HepG2 (cell line): ENCODE results near the gene EBF3. TPM values are rescaled to one million over a fixed set of nuclear protein-coding genes. Genes with fewer than 3 reads are reported as not detected.

ENCODE experiments used
- ATAC-seq: fragments of 200-7000 bp; cut with Tn5 transposase; 3 replicates; pipeline ENCODE4 v1.9.1; 2020; ENCODE audit warnings: mild to moderate bottlenecking, moderate library complexity
- BruUV-seq: library from RNA; stranded (reverse); fragments of 400-500 nt; replicated peaks from 2 replicates; lab custom pipeline; 2021; lab: Mats Ljungman, UMichigan
- CTCF ChIA-PET: fragments of 300-600 bp; formaldehyde crosslinking; extraction: SDS; loops from one replicate; lab custom pipeline; 2021; ENCODE audit warnings: low total read pairs, inconsistent platforms, low intra/inter-chr PET ratio; lab: Yijun Ruan, JAX
- POLR2A ChIA-PET: fragments of 350-600 bp; sonication (Branson Sonifier 250); formaldehyde crosslinking; loops from one replicate; lab custom pipeline; 2020; ENCODE audit warnings: antibody characterized with exemption, inconsistent platforms; lab: Yijun Ruan, JAX
- DNase-seq: peaks from one replicate; pipeline ENCODE4 v3.0.0-alpha.2; 2015; ENCODE audit warnings: low spot score
- FAIRE-seq: peaks from 3 replicates; lab custom pipeline; 2011; peaks lifted over from hg19 to GRCh38; lab: Jason Lieb, UNC
- H2AFZ ChIP-seq: one replicate; pipeline ENCODE4 v1.6.1; 2011; ENCODE audit warnings: low read length, inconsistent platforms
- H3K27ac ChIP-seq: fragments of 300-600 bp; 3 replicates; pipeline ENCODE4 v1.8.0; 2011; ENCODE audit warnings: mixed run types, mild to moderate bottlenecking, mixed read lengths, low read length, inconsistent platforms; ENCODE audit not compliant: insufficient read depth; ENCODE audit errors: extremely low read length
- H3K27me3 ChIP-seq, 2 experiments: fragments of 200-600 bp in 1 of 2; 2 replicates in 1 of 2; 3 replicates in 1 of 2; pipeline versions ENCODE4 v1.6.0 to v1.8.0; 2011; ENCODE audit warnings: low read length in 2 of 2, mild to moderate bottlenecking in 2 of 2, moderate library complexity in 2 of 2, inconsistent platforms in 1 of 2; ENCODE audit not compliant: insufficient read depth in 2 of 2, control insufficient read depth in 1 of 2
- H3K36me3 ChIP-seq, 2 experiments: fragments of 200-600 bp in 1 of 2; replicated peaks in 1 of 2; 2 replicates in 1 of 2; 3 replicates in 1 of 2; pipeline versions ENCODE4 v1.5.1 to v1.8.0; 2011; ENCODE audit warnings: low read length in 2 of 2, inconsistent platforms in 1 of 2; ENCODE audit not compliant: insufficient read depth in 2 of 2, control insufficient read depth in 1 of 2
- H3K4me1 ChIP-seq: 2 replicates; pipeline ENCODE4 v1.5.1; 2012; ENCODE audit warnings: low read length, inconsistent platforms; ENCODE audit not compliant: insufficient read depth
- H3K4me2 ChIP-seq: 2 replicates; pipeline ENCODE4 v1.6.0; 2011; ENCODE audit warnings: low read depth, low read length, inconsistent platforms
- H3K4me3 ChIP-seq, 3 experiments: fragments of 200-600 bp in 1 of 3; sonication (generic), shearing (Covaris generic) in 1 of 3; replicated peaks in 1 of 3; 2 replicates each; pipeline ENCODE4 v1.5.1; 2011 to 2016; ENCODE audit warnings: low read length in 3 of 3, inconsistent platforms in 2 of 3, low read depth in 2 of 3, mild to moderate bottlenecking in 2 of 3, control low read depth in 1 of 3, mixed read lengths in 1 of 3; ENCODE audit not compliant: insufficient read depth in 1 of 3
- H3K79me2 ChIP-seq: one replicate; pipeline ENCODE4 v1.6.1; 2011; ENCODE audit warnings: low read length, inconsistent platforms; ENCODE audit not compliant: insufficient read depth
- H3K9ac ChIP-seq: 2 replicates; pipeline ENCODE4 v1.6.0; 2011; ENCODE audit warnings: mild to moderate bottlenecking, low read depth, low read length, inconsistent platforms; ENCODE audit not compliant: insufficient read depth
- H3K9me3 ChIP-seq: 2 replicates; pipeline ENCODE4 v1.5.1; 2012; ENCODE audit warnings: mild to moderate bottlenecking, low read length
- H4K20me1 ChIP-seq: 2 replicates; pipeline ENCODE4 v1.6.0; 2011; ENCODE audit warnings: inconsistent platforms, mild to moderate bottlenecking, low read length, moderate library complexity; ENCODE audit not compliant: insufficient read depth
- BCL6 ChIP-seq: IDR thresholded peaks from 2 replicates; pipeline ENCODE4 v1.6.1; 2016; ENCODE audit warnings: missing genetic modification reagents, missing compliant biosample characterization
- CC2D1A ChIP-seq: sonication (generic); formaldehyde crosslinking; IDR thresholded peaks from 2 replicates; pipeline ENCODE4 v1.8.1; 2023; ENCODE audit warnings: mild to moderate bottlenecking, missing genetic modification reagents
- CERS6 ChIP-seq: sonication (generic); formaldehyde crosslinking; IDR thresholded peaks from 2 replicates; pipeline ENCODE4 v1.5.0; 2020; ENCODE audit warnings: missing genetic modification reagents
- HCFC1 ChIP-seq: fragments of 150-350 bp; IDR thresholded peaks from 2 replicates; pipeline ENCODE4 v1.6.1; 2014; ENCODE audit warnings: low read depth, low read length
- MYC ChIP-seq: sonication (generic); formaldehyde crosslinking; IDR thresholded peaks from 2 replicates; pipeline ENCODE4 v1.9.0; 2021; ENCODE audit warnings: missing genetic modification reagents, borderline replicate concordance
- RXRA ChIP-seq: sonication (generic); formaldehyde crosslinking; IDR thresholded peaks from 2 replicates; pipeline ENCODE4 v1.5.1; 2020; ENCODE audit warnings: missing genetic modification reagents
- SIX1 ChIP-seq: sonication (generic); formaldehyde crosslinking; IDR thresholded peaks from 2 replicates; pipeline ENCODE4 v1.4.0; 2020; ENCODE audit warnings: missing genetic modification reagents, borderline replicate concordance
- U2AF1 ChIP-seq: fragments of 200-400 bp; formaldehyde crosslinking; optimal IDR thresholded peaks from 2 replicates; pipeline ENCODE3; 2017; ENCODE audit warnings: mild to moderate bottlenecking, low read depth, low read length
- ZBTB14 ChIP-seq: sonication (generic); formaldehyde crosslinking; IDR thresholded peaks from 2 replicates; pipeline ENCODE4 v1.4.0; 2020; ENCODE audit warnings: missing genetic modification reagents
- ZNF652 ChIP-seq: IDR thresholded peaks from 2 replicates; pipeline ENCODE4 v1.6.1; 2016; ENCODE audit warnings: low read depth, borderline replicate concordance
- ZSCAN25 ChIP-seq: sonication (generic); formaldehyde crosslinking; IDR thresholded peaks from 2 replicates; pipeline ENCODE4 v1.8.0; 2022; ENCODE audit warnings: mild to moderate bottlenecking, missing genetic modification reagents
- WGBS: methylation state at CpG from one replicate; pipeline ENCODE4 v1.1.6; 2017; ENCODE audit warnings: low lambda C conversion rate; 5-methylcytosine and 5-hydroxymethylcytosine counted together
- in situ Hi-C: cut with HindIII; loops from 2 replicates; pipeline ENCODE4 v1.10.0; 2017; ENCODE audit warnings: low pct_unique_long_range_greater_than_20kb; ENCODE audit not compliant: extremely low pct_ligation_motif_present
- intact Hi-C: fragments of 100-400 bp; cut with micrococcal nuclease; formaldehyde crosslinking; loops from one replicate; pipeline ENCODE4 v1.10.0; 2022; ENCODE audit not compliant: unreplicated experiment
- polyA plus RNA-seq, 8 experiments: library from polyadenylated mRNA; depleted of rRNA in 3 of 8; stranded (reverse) in 7 of 8; unstranded in 1 of 8; fragments of >200 nt; fragmentation: Illumina TruSeq in 4 of 8; extraction: Trizol in 4 of 8; gene quantifications; 2 replicates each; pipeline versions ENCODE4 v1.2.1 to v1.2.3, GENCODE V29; 2011 to 2016; ENCODE audit warnings: low read depth in 4 of 8, missing spikeins in 1 of 8, mixed read lengths in 1 of 8; ENCODE audit not compliant: insufficient read depth in 1 of 8
- total RNA-seq, 5 experiments: library from RNA; depleted of rRNA; stranded (reverse); fragments of >200 nt; fragmentation: Illumina TruSeq; extraction: Trizol; gene quantifications; 2 replicates each; pipeline ENCODE4 v1.2.3, GENCODE V29; 2016; ENCODE audit warnings: low read depth in 1 of 5
- TF ChIP-seq, protein P1 (sequence below): sonication (generic); formaldehyde crosslinking; IDR thresholded peaks from 2 replicates; pipeline ENCODE4 v1.4.0; 2020; ENCODE audit warnings: mild to moderate bottlenecking, missing genetic modification reagents
- TF ChIP-seq, protein P2 (sequence below): sonication (generic); formaldehyde crosslinking; IDR thresholded peaks from 2 replicates; pipeline ENCODE4 v1.8.0; 2022; ENCODE audit warnings: mild to moderate bottlenecking, missing genetic modification reagents, moderate library complexity

EBF3 gene
- total and polyA plus RNA-seq, 2 of the 13 experiments (the other 11 are each of a cell fraction or from before 2014, with no cell fraction given): not detected

GRCh38 chr10:129977794-129978193 lies 13.7 kb upstream of the EBF3 start:
- intact Hi-C loops: no loop called here
- H3K4me3 ChIP-seq: no peak overlapping the region
- H3K9ac ChIP-seq: no peak overlapping the region
- no TSS peak for BruUV-seq
- no peaks in the 10 kb centered on the region for H3K36me3 ChIP-seq
- no peak for TF ChIP-seq HCFC1
- TF ChIP-seq, protein P1, sequence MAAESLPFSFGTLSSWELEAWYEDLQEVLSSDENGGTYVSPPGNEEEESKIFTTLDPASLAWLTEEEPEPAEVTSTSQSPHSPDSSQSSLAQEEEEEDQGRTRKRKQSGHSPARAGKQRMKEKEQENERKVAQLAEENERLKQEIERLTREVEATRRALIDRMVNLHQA: no peak
- no peak for TF ChIP-seq U2AF1
- no peak for TF ChIP-seq ZNF652 (CRISPR knock-in tag)
- TF ChIP-seq CC2D1A: no peak
- H3K4me1 ChIP-seq: no peaks in the 10 kb centered on the region
- no peaks in the 10 kb centered on the region for H3K79me2 ChIP-seq
- H2AFZ ChIP-seq: no peak overlapping the region
- ChIA-PET POLR2A (no interaction called here), CTCF (no interaction called here)
- in situ Hi-C loops: no loop called here
- no peaks in the 10 kb centered on the region for H4K20me1 ChIP-seq
- H3K4me2 ChIP-seq: no peak overlapping the region
- peaks cover 2 to 29% of the 10 kb centered on the region in 2 experiments; a peak in 4 of 5 replicates for H3K27me3 ChIP-seq
- FAIRE-seq: no peak
- no peaks in the 10 kb centered on the region for H3K9me3 ChIP-seq
- WGBS: 34% methylated on average over 7 of the region's 10 CpGs
- ATAC-seq: no peak
- no peak overlapping the region for H3K27ac ChIP-seq
- DNase-seq: no peak

DNA sequence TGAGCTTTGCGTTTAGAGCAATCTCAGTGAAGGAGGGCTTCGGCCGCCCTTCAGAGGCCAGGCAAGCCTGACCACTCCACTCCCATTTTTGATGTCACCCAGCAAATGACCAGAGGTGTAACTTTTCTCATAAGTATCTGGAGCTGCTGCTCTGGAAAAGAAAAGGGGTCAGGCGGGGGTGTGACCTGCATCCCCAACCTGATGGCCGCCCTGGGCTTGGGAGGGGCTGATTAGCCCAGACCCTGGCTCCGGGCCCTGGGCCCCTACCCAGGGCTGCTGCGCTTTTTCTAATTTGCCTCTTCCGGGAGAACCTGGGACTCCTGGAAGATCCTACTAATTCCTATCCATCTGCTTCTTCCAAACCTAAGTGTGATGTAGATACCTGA lies 9.6 kb upstream of the EBF3 start:
- DNase-seq: no peak
- intact Hi-C loops: no loop called here
- in situ Hi-C loops: loop anchor here (5.0 to 25.0 kb wide), 3 partner anchors 86 to 1711 kb away; no protein-coding TSS in a partner anchor
- CTCF ChIA-PET: no interaction called here
- Histone ChIP-seq H3K27ac (no peak overlapping the region), H3K9ac (no peak overlapping the region), H3K4me1 (no peaks in the 10 kb centered on the region), H3K36me3 (no peaks in the 10 kb centered on the region), H3K27me3 (peaks cover 5 to 58% of the 10 kb centered on the region in 2 experiments), H4K20me1 (no peaks in the 10 kb centered on the region), H2AFZ (no peak overlapping the region), H3K79me2 (no peaks in the 10 kb centered on the region), H3K4me2 (no peak overlapping the region), H3K9me3 (no peaks in the 10 kb centered on the region), H3K4me3 (no peak overlapping the region)
- FAIRE-seq: no peak
- POLR2A ChIA-PET: no interaction called here
- 66% methylated on average over 7 of the region's 8 CpGs for WGBS
- ATAC-seq: no peak
- no TSS peak for BruUV-seq
- TF ChIP-seq ZSCAN25 (CRISPR knock-in tag) (no peak), MYC (CRISPR knock-in tag) (no peak), ZBTB14 (CRISPR knock-in tag) (no peak), CERS6 (CRISPR knock-in tag) (no peak), SIX1 (CRISPR knock-in tag) (no peak), RXRA (no peak), BCL6 (CRISPR knock-in tag) (no peak)
- TF ChIP-seq, protein P2, sequence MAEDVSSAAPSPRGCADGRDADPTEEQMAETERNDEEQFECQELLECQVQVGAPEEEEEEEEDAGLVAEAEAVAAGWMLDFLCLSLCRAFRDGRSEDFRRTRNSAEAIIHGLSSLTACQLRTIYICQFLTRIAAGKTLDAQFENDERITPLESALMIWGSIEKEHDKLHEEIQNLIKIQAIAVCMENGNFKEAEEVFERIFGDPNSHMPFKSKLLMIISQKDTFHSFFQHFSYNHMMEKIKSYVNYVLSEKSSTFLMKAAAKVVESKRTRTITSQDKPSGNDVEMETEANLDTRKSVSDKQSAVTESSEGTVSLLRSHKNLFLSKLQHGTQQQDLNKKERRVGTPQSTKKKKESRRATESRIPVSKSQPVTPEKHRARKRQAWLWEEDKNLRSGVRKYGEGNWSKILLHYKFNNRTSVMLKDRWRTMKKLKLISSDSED (CRISPR knock-in tag): no peak
